Omental fat pad (tissue), 4 donors: ENCODE data around the gene RNASE2. TPM values are rescaled to one million over a fixed set of nuclear protein-coding genes. Genes with fewer than 3 reads are reported as not detected.
A peak's percentile ranks its signal among the peaks of the same experiment; 100 is the strongest.

Experiments used
- ATAC-seq: fragments of 150-250 bp; one replicate; pipeline ENCODE4 v1.9.1; 2016; ENCODE audit warnings: mild to moderate bottlenecking, moderate library complexity; ENCODE audit not compliant: low FRiP score
- DNase-seq: peaks from one replicate; pipeline ENCODE4 v3.0.0-alpha.2; 2019; ENCODE audit warnings: low spot score
- CTCF ChIP-seq, 3 donors: fragments of 450-650 bp; IDR thresholded peaks; one replicate each; pipeline ENCODE4 v1.5.1; 2016 to 2017; ENCODE audit warnings: antibody characterized with exemption in 3 of 3, mild to moderate bottlenecking in 3 of 3, moderate library complexity in 2 of 3
- total RNA-seq, 4 donors: library from RNA; depleted of rRNA; stranded (reverse); fragments of >200 nt; gene quantifications; one replicate each; pipeline ENCODE4 v1.1.0, GENCODE V29; 2016

RNASE2 gene
- total RNA-seq, 4 donors from 2014 or later: 2.5 to 8.2 (median 5.5) TPM

GRCh38 chr14:20989471-20989786 is 34.1 kb downstream of the RNASE2 start:
- no peak for DNase-seq
- ATAC-seq: no peak
- no peak for TF ChIP-seq CTCF (IDR thresholded peaks at IDR 0.05)

GRCh38 chr14:20989787-20990600 is 34.7 kb downstream of the RNASE2 start, which contains the start of gene METTL17:
Gene METTL17, plus strand, starts transcription at chr14:20989980. Its CDS starts 23 bp downstream, at chr14:20990003.
- ATAC-seq: peak; percentile 91
- no peak for TF ChIP-seq CTCF (IDR thresholded peaks at IDR 0.05)
- peak; percentile 67 for DNase-seq

- TF ChIP-seq CTCF (IDR thresholded peaks at IDR 0.05): no peak
- no peak for DNase-seq
- ATAC-seq: no peak
Observed at GRCh38 chr14:20996521-20996920, 41.2 kb downstream of the RNASE2 start.

DNA sequence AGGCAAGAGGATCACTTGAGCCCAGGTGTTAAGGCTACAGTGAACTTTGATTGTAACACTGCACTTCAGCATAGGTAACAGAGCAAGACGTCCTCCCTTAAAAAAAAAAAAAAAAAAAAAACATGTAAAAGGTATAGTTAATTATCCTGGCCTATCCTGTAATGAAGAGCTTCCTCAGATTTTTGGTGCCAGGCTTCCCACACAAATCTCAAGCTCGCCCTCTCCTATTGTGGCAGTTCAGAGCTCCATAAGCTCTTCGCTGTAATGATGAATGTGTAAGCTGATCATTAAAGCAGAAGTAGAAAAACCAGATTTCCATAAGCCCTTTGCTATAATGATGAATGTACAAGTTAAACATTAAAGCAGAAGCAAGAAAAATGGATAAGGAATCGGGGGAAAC is 41.8 kb downstream of the RNASE2 start:
- no peak for ATAC-seq
- DNase-seq: no peak
- no peak for TF ChIP-seq CTCF (IDR thresholded peaks at IDR 0.05)

DNA sequence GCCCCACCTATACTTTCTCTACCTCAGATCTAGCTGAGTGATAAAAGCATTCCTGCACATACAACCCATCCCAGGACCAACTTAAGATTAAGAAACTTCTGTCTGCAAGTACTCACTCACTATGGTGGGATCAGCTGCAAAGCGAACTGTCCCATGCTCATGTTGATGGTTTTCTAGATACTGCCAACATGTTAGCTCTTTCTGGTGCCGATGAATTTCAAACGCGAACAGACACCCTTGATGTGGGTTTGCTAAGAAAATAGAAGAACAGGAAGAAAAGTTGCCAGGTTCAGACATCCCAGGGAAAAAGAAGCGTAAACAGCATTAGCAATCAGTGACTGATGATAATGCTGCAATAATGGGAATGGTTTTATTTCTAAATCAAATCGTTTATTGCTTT is 42.3 kb downstream of the RNASE2 start:
- no peak for DNase-seq
- no peak for TF ChIP-seq CTCF (IDR thresholded peaks at IDR 0.05)
- no peak for ATAC-seq

DNA sequence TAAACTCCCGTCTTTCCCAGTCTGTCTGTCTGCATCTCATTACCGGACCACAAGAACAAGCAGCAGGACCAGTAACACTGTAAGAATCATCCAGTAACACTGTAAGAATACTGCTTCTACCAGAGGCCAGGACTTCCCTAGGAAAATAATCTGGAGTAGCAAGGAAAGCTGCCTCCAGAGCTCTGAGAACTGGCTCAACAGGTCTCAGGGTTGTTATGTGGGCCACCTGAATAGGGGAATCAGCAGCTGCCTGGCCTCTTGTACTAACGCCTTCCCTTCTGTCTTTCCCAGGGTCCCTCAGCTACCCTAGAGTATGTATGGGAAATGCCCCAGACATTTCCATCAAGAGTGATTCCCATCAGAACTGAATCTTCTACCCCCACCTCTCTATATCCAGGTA is 42.9 kb downstream of the RNASE2 start:
- DNase-seq (no peak), ATAC-seq (no peak)
- TF ChIP-seq CTCF (IDR thresholded peaks at IDR 0.05): no peak
